Measurements from ENCODE around the gene ARHGEF7. TPM values are rescaled to one million over a fixed set of nuclear protein-coding genes. Genes with fewer than 3 reads are reported as not detected.

Gene ARHGEF7
- total RNA-seq, 1 experiment from 2014 or later = 47.3 TPM

DNA sequence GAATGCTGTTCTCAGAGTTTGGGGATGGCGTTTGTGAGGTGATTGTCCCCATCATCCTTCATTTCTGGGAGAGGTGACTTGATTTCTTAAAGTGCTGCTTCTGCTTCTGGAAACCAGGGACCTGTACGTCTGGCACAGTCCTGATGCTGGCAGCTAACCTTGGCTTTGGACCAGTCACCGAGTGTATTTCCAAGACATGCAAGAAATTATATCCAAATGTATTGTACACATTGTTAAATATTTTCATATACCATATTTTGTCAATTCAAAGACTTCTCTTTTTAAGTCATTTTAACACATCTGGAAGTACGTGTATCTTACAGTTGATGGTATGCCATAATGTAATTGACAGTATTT is 97.4 kb downstream of the ARHGEF7 start (continued):
- TF ChIP-seq, protein P1, sequence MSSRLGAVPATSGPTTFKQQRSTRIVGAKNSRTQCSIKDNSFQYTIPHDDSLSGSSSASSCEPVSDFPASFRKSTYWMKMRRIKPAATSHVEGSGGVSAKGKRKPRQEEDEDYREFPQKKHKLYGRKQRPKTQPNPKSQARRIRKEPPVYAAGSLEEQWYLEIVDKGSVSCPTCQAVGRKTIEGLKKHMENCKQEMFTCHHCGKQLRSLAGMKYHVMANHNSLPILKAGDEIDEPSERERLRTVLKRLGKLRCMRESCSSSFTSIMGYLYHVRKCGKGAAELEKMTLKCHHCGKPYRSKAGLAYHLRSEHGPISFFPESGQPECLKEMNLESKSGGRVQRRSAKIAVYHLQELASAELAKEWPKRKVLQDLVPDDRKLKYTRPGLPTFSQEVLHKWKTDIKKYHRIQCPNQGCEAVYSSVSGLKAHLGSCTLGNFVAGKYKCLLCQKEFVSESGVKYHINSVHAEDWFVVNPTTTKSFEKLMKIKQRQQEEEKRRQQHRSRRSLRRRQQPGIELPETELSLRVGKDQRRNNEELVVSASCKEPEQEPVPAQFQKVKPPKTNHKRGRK (CRISPR knock-in tag; IDR thresholded peaks at IDR 0.05; ENCODE audit: borderline replicate concordance) = no peak
- TF ChIP-seq TP53 (CRISPR knock-in tag; IDR thresholded peaks at IDR 0.05) (no peak), RORB (CRISPR knock-in tag; IDR thresholded peaks at IDR 0.05) (no peak), NR3C1 (CRISPR knock-in tag; conservative IDR thresholded peaks at IDR 0.05; ENCODE audit: low read depth) (no peak), PRRX2 (CRISPR knock-in tag; IDR thresholded peaks at IDR 0.05) (no peak)

DNA sequence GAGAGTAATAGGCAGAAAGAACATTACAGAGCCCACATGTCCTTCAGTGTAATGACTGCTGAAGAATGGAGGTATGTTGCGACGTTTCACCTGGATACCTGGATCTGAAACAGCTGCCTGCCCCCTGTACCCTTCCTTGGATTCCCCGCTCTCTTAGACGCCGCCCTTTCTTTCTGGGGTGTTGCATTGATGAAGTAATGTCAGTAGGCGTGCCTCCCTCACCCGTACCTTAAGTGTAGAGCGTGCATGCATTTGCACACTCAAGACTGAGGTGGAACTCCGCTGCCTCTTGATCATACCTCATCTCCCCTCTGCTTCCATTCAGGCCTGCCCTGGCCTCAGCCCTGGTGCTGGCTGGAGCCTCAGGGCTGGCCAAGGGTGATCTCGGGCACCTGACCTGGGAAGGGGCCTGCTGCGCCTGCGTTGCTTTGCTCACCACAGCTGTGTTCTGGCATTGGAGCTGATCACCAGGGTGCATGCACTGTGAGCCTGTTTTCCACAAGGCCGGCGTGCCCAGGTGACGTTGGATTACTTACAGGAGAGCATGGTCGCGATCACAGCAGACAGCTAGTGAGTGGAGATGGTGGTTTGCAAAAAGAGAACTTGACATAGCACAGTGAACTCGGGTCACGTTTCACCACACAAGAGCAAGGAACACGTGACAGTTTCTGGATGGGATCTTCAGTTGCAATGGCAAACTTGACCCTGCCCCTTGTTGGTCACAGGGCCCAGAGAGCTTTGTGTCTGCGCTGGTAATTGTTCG is 99.0 kb downstream of the ARHGEF7 start:
- H3K4me3 Mint-ChIP-seq = no peak overlapping the region
- POLR2A ChIA-PET = no interaction called here
- TF ChIP-seq ZNF263 (CRISPR knock-in tag; IDR thresholded peaks at IDR 0.05; ENCODE audit: low read depth) (no peak), TEAD4 (CRISPR knock-in tag; IDR thresholded peaks at IDR 0.05) (no peak), RORB (CRISPR knock-in tag; IDR thresholded peaks at IDR 0.05) (no peak), CREB1 (CRISPR knock-in tag; IDR thresholded peaks at IDR 0.05) (no peak), MXD4 (CRISPR knock-in tag; IDR thresholded peaks at IDR 0.05; ENCODE audit: borderline replicate concordance) (no peak), NFATC4 (CRISPR knock-in tag; IDR thresholded peaks at IDR 0.05) (no peak)
- TF ChIP-seq, protein P2, sequence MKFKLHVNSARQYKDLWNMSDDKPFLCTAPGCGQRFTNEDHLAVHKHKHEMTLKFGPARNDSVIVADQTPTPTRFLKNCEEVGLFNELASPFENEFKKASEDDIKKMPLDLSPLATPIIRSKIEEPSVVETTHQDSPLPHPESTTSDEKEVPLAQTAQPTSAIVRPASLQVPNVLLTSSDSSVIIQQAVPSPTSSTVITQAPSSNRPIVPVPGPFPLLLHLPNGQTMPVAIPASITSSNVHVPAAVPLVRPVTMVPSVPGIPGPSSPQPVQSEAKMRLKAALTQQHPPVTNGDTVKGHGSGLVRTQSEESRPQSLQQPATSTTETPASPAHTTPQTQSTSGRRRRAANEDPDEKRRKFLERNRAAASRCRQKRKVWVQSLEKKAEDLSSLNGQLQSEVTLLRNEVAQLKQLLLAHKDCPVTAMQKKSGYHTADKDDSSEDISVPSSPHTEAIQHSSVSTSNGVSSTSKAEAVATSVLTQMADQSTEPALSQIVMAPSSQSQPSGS (CRISPR knock-in tag; IDR thresholded peaks at IDR 0.05; ENCODE audit: borderline replicate concordance, low read depth) = no peak
- TF ChIP-seq, protein P3, sequence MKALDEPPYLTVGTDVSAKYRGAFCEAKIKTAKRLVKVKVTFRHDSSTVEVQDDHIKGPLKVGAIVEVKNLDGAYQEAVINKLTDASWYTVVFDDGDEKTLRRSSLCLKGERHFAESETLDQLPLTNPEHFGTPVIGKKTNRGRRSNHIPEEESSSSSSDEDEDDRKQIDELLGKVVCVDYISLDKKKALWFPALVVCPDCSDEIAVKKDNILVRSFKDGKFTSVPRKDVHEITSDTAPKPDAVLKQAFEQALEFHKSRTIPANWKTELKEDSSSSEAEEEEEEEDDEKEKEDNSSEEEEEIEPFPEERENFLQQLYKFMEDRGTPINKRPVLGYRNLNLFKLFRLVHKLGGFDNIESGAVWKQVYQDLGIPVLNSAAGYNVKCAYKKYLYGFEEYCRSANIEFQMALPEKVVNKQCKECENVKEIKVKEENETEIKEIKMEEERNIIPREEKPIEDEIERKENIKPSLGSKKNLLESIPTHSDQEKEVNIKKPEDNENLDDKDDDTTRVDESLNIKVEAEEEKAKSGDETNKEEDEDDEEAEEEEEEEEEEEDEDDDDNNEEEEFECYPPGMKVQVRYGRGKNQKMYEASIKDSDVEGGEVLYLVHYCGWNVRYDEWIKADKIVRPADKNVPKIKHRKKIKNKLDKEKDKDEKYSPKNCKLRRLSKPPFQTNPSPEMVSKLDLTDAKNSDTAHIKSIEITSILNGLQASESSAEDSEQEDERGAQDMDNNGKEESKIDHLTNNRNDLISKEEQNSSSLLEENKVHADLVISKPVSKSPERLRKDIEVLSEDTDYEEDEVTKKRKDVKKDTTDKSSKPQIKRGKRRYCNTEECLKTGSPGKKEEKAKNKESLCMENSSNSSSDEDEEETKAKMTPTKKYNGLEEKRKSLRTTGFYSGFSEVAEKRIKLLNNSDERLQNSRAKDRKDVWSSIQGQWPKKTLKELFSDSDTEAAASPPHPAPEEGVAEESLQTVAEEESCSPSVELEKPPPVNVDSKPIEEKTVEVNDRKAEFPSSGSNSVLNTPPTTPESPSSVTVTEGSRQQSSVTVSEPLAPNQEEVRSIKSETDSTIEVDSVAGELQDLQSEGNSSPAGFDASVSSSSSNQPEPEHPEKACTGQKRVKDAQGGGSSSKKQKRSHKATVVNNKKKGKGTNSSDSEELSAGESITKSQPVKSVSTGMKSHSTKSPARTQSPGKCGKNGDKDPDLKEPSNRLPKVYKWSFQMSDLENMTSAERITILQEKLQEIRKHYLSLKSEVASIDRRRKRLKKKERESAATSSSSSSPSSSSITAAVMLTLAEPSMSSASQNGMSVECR (CRISPR knock-in tag; IDR thresholded peaks at IDR 0.05; ENCODE audit: borderline replicate concordance) = no peak
- TF ChIP-seq, protein P4, sequence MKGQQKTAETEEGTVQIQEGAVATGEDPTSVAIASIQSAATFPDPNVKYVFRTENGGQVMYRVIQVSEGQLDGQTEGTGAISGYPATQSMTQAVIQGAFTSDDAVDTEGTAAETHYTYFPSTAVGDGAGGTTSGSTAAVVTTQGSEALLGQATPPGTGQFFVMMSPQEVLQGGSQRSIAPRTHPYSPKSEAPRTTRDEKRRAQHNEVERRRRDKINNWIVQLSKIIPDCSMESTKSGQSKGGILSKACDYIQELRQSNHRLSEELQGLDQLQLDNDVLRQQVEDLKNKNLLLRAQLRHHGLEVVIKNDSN (CRISPR knock-in tag; IDR thresholded peaks at IDR 0.05) = 0 out of 2 replicates have a peak, but pooled peaks have one; percentile 36
- TF ChIP-seq, protein P5, sequence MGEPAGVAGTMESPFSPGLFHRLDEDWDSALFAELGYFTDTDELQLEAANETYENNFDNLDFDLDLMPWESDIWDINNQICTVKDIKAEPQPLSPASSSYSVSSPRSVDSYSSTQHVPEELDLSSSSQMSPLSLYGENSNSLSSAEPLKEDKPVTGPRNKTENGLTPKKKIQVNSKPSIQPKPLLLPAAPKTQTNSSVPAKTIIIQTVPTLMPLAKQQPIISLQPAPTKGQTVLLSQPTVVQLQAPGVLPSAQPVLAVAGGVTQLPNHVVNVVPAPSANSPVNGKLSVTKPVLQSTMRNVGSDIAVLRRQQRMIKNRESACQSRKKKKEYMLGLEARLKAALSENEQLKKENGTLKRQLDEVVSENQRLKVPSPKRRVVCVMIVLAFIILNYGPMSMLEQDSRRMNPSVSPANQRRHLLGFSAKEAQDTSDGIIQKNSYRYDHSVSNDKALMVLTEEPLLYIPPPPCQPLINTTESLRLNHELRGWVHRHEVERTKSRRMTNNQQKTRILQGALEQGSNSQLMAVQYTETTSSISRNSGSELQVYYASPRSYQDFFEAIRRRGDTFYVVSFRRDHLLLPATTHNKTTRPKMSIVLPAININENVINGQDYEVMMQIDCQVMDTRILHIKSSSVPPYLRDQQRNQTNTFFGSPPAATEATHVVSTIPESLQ (CRISPR knock-in tag; IDR thresholded peaks at IDR 0.05) = no peak
- TF ChIP-seq, protein P6, sequence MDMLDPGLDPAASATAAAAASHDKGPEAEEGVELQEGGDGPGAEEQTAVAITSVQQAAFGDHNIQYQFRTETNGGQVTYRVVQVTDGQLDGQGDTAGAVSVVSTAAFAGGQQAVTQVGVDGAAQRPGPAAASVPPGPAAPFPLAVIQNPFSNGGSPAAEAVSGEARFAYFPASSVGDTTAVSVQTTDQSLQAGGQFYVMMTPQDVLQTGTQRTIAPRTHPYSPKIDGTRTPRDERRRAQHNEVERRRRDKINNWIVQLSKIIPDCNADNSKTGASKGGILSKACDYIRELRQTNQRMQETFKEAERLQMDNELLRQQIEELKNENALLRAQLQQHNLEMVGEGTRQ (CRISPR knock-in tag; IDR thresholded peaks at IDR 0.05) = peak; percentile 60
- TF ChIP-seq, protein P7, sequence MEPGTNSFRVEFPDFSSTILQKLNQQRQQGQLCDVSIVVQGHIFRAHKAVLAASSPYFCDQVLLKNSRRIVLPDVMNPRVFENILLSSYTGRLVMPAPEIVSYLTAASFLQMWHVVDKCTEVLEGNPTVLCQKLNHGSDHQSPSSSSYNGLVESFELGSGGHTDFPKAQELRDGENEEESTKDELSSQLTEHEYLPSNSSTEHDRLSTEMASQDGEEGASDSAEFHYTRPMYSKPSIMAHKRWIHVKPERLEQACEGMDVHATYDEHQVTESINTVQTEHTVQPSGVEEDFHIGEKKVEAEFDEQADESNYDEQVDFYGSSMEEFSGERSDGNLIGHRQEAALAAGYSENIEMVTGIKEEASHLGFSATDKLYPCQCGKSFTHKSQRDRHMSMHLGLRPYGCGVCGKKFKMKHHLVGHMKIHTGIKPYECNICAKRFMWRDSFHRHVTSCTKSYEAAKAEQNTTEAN (CRISPR knock-in tag; IDR thresholded peaks at IDR 0.05) = no peak
- H3K36me3 Mint-ChIP-seq = no peaks in the 10 kb centered on the region
- H3K9me3 Mint-ChIP-seq = no peaks in the 10 kb centered on the region
- no peaks in the 10 kb centered on the region for H3K27me3 Mint-ChIP-seq (ENCODE audit: low read depth)
- peaks cover 88% of the 10 kb centered on the region for H3K4me1 Mint-ChIP-seq
- H3K27ac Mint-ChIP-seq = peak overlapping the region; percentile 26
- CTCF ChIA-PET = interaction anchor here (0.6 to 1.3 kb wide), 4 partner anchors 9 to 172 kb away, joined by 3 to 5 read pairs (median 4); no protein-coding TSS in a partner anchor
- DNase-seq (ENCODE audit: low spot score) (no peak), ATAC-seq (no peak)
